ENCODE measurements around the gene MYH10.
A peak's percentile ranks its signal among the peaks of the same experiment; 100 is the strongest.

Gene MYH10

GRCh38 chr17:8585911-8586310 is 44.6 kb downstream of the MYH10 start:
- no peak for TF ChIP-seq CTCF (IDR thresholded peaks at IDR 0.05)

DNA sequence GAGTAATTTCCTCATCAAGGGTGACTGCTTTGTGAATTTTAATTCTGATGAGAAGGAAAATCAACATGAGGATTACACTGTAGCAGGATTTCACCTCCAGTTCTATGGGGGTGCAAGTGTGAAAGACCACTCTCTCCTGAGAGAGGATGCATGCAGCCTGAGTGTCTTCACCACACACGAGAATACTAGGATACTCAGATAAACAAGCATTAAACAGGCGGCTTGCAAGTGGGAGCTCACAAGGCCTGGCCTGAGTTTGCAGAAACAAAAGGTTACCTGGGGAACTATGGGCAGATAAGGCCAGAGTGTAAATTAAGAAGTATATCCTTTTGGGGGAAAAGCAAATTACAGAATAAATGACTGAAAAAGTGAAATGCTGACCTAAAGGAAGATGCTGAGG is 46.6 kb downstream of the MYH10 start:
- no peak for TF ChIP-seq CTCF (IDR thresholded peaks at IDR 0.05)

GRCh38 chr17:8580952-8581658 is 49.4 kb downstream of the MYH10 start:
- no peak for TF ChIP-seq CTCF (IDR thresholded peaks at IDR 0.05)

DNA sequence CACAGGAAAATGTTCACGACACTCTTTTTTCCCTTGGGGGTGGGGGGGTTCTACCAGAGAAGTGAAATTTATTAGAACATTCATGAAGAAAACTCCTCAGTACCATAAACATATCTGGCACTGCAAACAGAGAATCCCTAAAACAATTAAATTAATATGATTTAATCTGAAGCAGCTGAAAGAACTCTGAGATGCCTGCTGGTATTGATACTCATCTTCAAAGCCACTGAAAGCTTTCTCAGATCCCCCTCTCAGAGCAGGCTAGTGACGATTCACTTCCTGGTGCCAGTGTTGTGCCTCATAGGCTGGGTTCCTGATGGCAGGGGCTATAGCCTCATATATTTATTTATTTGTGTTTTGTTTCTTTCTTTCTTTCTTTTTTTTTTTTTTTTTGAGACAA is 52.7 kb downstream of the MYH10 start:
- TF ChIP-seq CTCF (IDR thresholded peaks at IDR 0.05), result no peak

- no peak for TF ChIP-seq CTCF (IDR thresholded peaks at IDR 0.05)
Observed at GRCh38 chr17:8576559-8577294, 53.8 kb downstream of the MYH10 start.

GRCh38 chr17:8574687-8575086 is 55.8 kb downstream of the MYH10 start:
- peak; percentile 24 for TF ChIP-seq CTCF (IDR thresholded peaks at IDR 0.05)

GRCh38 chr17:8572764-8573163 is 57.8 kb downstream of the MYH10 start:
- TF ChIP-seq CTCF (IDR thresholded peaks at IDR 0.05), result peak; percentile 39

Data from LNCAP (cell line).